VCaP (cell line): ENCODE measurements around the gene TCEA2.

Experiments used
- H3K27ac ChIP-seq: fragments of 450-650 bp; 2 replicates; pipeline ENCODE4 v1.5.1; 2017
- CTCF ChIP-seq: fragments of 450-650 bp; conservative IDR thresholded peaks from 2 replicates; pipeline ENCODE4 v1.5.1; 2017; ENCODE audit warnings: mild to moderate bottlenecking, moderate library complexity

Gene TCEA2

GRCh38 chr20:64079273-64080012 is 16.4 kb downstream of the TCEA2 start, which contains the start of gene RGS19:
Gene RGS19, minus strand, starts transcription at chr20:64079518. Its CDS starts 2,632 bp downstream, at chr20:64076886.
- TF ChIP-seq CTCF: no peak

GRCh38 chr20:64080013-64080812 is 17.2 kb downstream of the TCEA2 start, which contains the start of gene OPRL1:
Gene OPRL1, plus strand, starts transcription at chr20:64080082. Its CDS starts 12,639 bp downstream, at chr20:64092721.
- no peak for TF ChIP-seq CTCF
- peak within 1 kb of the TSS; percentile 91 for H3K27ac ChIP-seq

More at GRCh38 chr20:64079273-64080012, 16.4 kb downstream of the TCEA2 start, which contains the start of gene RGS19:
- peak within 1 kb of the TSS; percentile 91 for H3K27ac ChIP-seq

- no peak for TF ChIP-seq CTCF
- H3K27ac ChIP-seq: peak overlapping the region; percentile 91
Observed at GRCh38 chr20:64080813-64081623, 18.0 kb downstream of the TCEA2 start.

GRCh38 chr20:64081624-64081964 is 18.6 kb downstream of the TCEA2 start:
- TF ChIP-seq CTCF: no peak
- H3K27ac ChIP-seq: no peak overlapping the region

GRCh38 chr20:64082126-64082731 is 19.2 kb downstream of the TCEA2 start:
- no peak for TF ChIP-seq CTCF
- H3K27ac ChIP-seq: no peak overlapping the region

GRCh38 chr20:64082820-64083377 is 19.9 kb downstream of the TCEA2 start:
- H3K27ac ChIP-seq: peak overlapping the region; percentile 71; the same call in 1 of the 2 replicates
- TF ChIP-seq CTCF: no peak
